ENCODE data around the gene PLCB2.

DNA sequence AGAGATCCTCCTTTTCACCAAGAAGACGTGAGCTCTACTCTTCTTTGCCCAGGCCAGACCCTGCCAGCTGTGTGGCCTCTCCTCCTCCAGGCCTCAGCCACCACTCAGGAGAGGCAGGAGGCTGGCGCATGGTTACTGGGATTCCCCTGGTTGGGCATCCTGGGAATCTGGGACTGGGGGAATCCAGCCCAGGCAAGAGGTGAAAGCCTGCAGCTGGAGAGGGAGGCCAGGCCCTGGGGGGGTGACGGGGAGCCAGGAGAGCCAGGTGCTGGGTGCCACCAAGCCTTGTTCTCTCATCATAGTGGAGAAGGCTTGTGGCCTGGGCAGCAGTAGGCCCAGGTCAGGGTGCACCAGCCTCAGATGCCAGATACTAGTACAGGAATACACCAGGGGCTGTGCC, 26.8 kb upstream of the PLCB2 start:
- no peak for TF ChIP-seq EZH2 (IDR thresholded peaks at IDR 0.05; ENCODE audit: low read depth)
- TF ChIP-seq, protein P1, sequence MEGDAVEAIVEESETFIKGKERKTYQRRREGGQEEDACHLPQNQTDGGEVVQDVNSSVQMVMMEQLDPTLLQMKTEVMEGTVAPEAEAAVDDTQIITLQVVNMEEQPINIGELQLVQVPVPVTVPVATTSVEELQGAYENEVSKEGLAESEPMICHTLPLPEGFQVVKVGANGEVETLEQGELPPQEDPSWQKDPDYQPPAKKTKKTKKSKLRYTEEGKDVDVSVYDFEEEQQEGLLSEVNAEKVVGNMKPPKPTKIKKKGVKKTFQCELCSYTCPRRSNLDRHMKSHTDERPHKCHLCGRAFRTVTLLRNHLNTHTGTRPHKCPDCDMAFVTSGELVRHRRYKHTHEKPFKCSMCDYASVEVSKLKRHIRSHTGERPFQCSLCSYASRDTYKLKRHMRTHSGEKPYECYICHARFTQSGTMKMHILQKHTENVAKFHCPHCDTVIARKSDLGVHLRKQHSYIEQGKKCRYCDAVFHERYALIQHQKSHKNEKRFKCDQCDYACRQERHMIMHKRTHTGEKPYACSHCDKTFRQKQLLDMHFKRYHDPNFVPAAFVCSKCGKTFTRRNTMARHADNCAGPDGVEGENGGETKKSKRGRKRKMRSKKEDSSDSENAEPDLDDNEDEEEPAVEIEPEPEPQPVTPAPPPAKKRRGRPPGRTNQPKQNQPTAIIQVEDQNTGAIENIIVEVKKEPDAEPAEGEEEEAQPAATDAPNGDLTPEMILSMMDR (conservative IDR thresholded peaks at IDR 0.05): no peak
